Measurements from ENCODE around the gene PTPRN2.

GRCh38 chr7:157821959-157822687 is 765.5 kb downstream of the PTPRN2 start:
- TF ChIP-seq CTCF (IDR thresholded peaks at IDR 0.05) (no peak), POLR2A (IDR thresholded peaks at IDR 0.05) (no peak), EP300 (IDR thresholded peaks at IDR 0.05) (no peak)

Data from sigmoid colon (tissue), 4 donors.